ENCODE measurements around the gene FRMD4A. TPM values are rescaled to one million over a fixed set of nuclear protein-coding genes. Genes with fewer than 3 reads are reported as not detected.
"Not testable (repeated sequence)": the region's sequence is repeated elsewhere in the genome, so short reads cannot be mapped to it uniquely, and the experiment has no call there.

The FRMD4A gene
- total RNA-seq, 1 donor from 2014 or later: 236 TPM

- DNase-seq (ENCODE audit: extremely low spot score, unreplicated experiment): no peak
- Mint-ChIP-seq H3K27me3 (ENCODE audit: unreplicated experiment) (no peaks in the 10 kb centered on the region), H3K4me3 (ENCODE audit: unreplicated experiment) (no peak overlapping the region), H3K36me3 (ENCODE audit: unreplicated experiment) (peaks cover 30% of the 10 kb centered on the region), H3K4me1 (ENCODE audit: unreplicated experiment) (peaks cover 7% of the 10 kb centered on the region), H3K9me3 (ENCODE audit: unreplicated experiment) (no peaks in the 10 kb centered on the region), H3K27ac (ENCODE audit: unreplicated experiment) (no peak overlapping the region)
- TF ChIP-seq CTCF (IDR thresholded peaks at IDR 0.05): no peak
These were observed 188.0 kb downstream of the FRMD4A start for GRCh38 chr10:14142606-14143250.

DNA sequence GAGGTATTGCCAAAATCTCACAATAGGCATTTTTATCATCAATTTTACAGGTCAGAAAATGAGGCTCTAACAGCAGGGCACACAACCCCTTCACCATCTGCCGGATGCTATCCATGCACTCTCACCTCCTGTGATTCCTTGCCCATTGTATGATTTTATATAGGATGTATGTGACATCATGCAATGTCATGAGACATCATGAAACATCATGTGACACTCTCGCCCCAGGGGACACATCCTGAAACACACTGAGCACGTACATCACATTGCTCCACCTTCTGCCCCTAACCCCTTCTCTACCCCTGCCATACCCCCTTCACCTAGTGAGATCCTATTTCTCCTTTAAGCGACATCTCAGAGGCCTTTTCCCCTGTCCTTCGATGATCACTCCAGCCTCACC, 189.4 kb downstream of the FRMD4A start:
- DNase-seq (ENCODE audit: extremely low spot score, unreplicated experiment): no peak
- Mint-ChIP-seq H3K27me3 (ENCODE audit: unreplicated experiment) (no peaks in the 10 kb centered on the region), H3K4me3 (ENCODE audit: unreplicated experiment) (no peak overlapping the region), H3K9me3 (ENCODE audit: unreplicated experiment) (no peaks in the 10 kb centered on the region), H3K27ac (ENCODE audit: unreplicated experiment) (no peak overlapping the region), H3K4me1 (ENCODE audit: unreplicated experiment) (peaks cover 4% of the 10 kb centered on the region), H3K36me3 (ENCODE audit: unreplicated experiment) (peaks cover 37% of the 10 kb centered on the region)
- no peak for TF ChIP-seq CTCF (IDR thresholded peaks at IDR 0.05)

DNA sequence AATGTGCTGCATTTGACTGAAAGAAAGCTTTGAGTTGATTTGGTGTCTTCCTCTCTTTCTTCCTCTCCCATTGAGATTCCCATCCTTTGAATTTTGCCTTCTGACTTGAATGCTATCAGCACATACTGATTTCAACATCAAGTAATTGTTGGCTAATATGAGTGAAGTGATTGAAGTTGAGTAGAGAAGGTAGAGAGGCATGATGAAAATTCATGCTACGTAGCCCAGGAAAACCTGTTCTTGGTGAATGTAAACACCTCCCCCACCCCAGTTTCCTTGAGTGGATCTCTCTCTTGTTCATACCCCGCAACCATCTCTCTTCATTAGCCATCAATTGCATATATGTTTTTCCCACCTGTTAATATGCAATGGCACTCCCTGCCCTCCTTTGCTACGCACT, 193.3 kb downstream of the FRMD4A start:
- no peak for DNase-seq (ENCODE audit: extremely low spot score, unreplicated experiment)
- Mint-ChIP-seq H3K9me3 (ENCODE audit: unreplicated experiment) (no peaks in the 10 kb centered on the region), H3K27me3 (ENCODE audit: unreplicated experiment) (no peaks in the 10 kb centered on the region), H3K4me1 (ENCODE audit: unreplicated experiment) (no peaks in the 10 kb centered on the region), H3K4me3 (ENCODE audit: unreplicated experiment) (no peak overlapping the region), H3K36me3 (ENCODE audit: unreplicated experiment) (peaks cover 49% of the 10 kb centered on the region), H3K27ac (ENCODE audit: unreplicated experiment) (no peak overlapping the region)
- no peak for TF ChIP-seq CTCF (IDR thresholded peaks at IDR 0.05)

- H3K27ac Mint-ChIP-seq (ENCODE audit: unreplicated experiment); DNase-seq (ENCODE audit: extremely low spot score, unreplicated experiment); H3K27me3 Mint-ChIP-seq (ENCODE audit: unreplicated experiment); H3K4me3 Mint-ChIP-seq (ENCODE audit: unreplicated experiment); H3K4me1 Mint-ChIP-seq (ENCODE audit: unreplicated experiment); H3K9me3 Mint-ChIP-seq (ENCODE audit: unreplicated experiment): not testable (repeated sequence)
- peaks cover 43% of the 10 kb centered on the region for H3K36me3 Mint-ChIP-seq (ENCODE audit: unreplicated experiment)
These were observed 195.5 kb downstream of the FRMD4A start for GRCh38 chr10:14135196-14135595.

DNA sequence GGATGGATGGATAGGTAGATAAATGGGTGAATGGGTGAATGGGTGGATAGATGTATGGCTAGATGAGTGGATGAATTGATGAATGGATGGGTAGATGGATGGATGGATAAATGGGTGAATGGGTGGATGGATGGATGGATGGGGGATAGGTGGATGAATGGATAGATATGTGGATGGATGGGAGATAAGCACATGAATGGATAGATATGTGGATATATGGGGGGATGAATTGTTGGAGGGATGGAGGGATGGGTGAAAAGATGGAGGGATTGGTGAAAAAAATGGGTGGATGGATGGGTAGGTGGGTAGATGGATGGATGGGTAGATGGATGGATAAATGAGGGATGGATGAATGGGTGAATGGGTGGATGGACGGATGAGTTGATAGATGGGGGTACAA, 196.4 kb downstream of the FRMD4A start:
- no peaks in the 10 kb centered on the region for H3K27me3 Mint-ChIP-seq (ENCODE audit: unreplicated experiment)
- no peaks in the 10 kb centered on the region for H3K9me3 Mint-ChIP-seq (ENCODE audit: unreplicated experiment)
- peaks cover 43% of the 10 kb centered on the region for H3K36me3 Mint-ChIP-seq (ENCODE audit: unreplicated experiment)
- no peak overlapping the region for H3K4me3 Mint-ChIP-seq (ENCODE audit: unreplicated experiment)
- no peak for DNase-seq (ENCODE audit: extremely low spot score, unreplicated experiment)
- no peak overlapping the region for H3K27ac Mint-ChIP-seq (ENCODE audit: unreplicated experiment)
- no peak for TF ChIP-seq CTCF (IDR thresholded peaks at IDR 0.05)
- H3K4me1 Mint-ChIP-seq (ENCODE audit: unreplicated experiment): peaks cover 5% of the 10 kb centered on the region

Measured in osteocyte (in vitro differentiated cells).